ENCODE results near the gene LIMS2. TPM values are rescaled to one million over a fixed set of nuclear protein-coding genes. Genes with fewer than 3 reads are reported as not detected.

LIMS2 gene
- total RNA-seq, 2 donors from 2014 or later, result 210 to 235 TPM

DNA sequence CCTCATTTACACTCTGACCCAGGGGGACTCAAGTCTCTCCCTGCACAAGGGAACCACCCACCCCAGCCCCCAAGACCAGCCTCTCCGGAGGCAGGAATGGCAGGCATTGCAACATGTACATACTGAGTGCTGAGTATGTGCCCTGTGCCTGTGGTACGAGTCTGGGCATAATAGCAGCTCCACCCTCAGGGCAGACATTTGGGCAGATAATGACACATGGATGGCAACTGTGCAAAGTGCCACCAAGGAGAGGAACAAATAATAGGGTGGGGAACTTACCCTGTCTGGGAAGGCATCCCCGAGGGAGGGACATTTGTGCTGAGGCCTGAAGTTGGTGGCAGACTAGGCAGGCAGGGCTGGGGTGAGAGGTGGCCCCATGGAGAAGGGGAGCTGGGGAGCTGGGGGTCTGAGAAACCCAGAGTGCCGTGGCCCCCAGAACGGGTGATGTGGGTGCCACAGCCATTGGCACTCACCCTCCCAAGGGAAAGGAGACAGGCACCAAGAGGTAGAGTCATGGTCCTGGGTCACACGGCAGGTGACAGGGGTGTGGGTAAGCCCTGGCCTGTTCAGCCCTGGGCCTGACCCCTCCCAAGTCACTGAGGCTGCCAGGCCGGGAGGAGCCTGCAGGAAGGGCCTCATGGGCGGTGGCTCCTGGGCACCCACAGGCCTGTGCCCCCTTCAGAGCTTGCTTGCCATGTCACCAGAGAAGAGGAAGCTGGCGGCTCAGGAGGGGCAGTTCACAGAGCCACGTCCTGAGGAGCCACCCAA, 45.0 kb downstream of the LIMS2 start:
- DNase-seq (ENCODE audit: low spot score), result no peak
- intact Hi-C loops (cut with DNase I), result no loop called here

DNA sequence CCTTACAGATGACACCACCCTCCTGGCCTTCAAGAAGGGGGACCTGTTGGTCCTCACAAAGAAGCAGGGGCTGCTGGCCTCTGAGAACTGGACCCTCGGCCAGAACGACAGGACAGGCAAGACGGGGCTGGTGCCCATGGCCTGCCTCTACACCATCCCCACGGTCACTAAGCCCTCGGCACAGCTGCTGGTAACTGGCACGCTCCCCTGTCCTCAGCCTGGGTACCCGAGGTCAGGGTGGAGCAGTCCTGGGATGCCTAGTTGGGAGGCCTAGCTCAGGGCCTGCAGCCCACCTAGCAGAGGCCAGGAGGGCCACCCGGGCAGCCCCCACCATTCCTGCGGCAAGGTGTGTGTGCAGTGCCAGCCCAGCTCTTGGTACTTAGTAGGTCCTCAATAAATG, 45.7 kb downstream of the LIMS2 start:
- no peak for DNase-seq (ENCODE audit: low spot score)
- intact Hi-C loops (cut with DNase I), result no loop called here

DNA sequence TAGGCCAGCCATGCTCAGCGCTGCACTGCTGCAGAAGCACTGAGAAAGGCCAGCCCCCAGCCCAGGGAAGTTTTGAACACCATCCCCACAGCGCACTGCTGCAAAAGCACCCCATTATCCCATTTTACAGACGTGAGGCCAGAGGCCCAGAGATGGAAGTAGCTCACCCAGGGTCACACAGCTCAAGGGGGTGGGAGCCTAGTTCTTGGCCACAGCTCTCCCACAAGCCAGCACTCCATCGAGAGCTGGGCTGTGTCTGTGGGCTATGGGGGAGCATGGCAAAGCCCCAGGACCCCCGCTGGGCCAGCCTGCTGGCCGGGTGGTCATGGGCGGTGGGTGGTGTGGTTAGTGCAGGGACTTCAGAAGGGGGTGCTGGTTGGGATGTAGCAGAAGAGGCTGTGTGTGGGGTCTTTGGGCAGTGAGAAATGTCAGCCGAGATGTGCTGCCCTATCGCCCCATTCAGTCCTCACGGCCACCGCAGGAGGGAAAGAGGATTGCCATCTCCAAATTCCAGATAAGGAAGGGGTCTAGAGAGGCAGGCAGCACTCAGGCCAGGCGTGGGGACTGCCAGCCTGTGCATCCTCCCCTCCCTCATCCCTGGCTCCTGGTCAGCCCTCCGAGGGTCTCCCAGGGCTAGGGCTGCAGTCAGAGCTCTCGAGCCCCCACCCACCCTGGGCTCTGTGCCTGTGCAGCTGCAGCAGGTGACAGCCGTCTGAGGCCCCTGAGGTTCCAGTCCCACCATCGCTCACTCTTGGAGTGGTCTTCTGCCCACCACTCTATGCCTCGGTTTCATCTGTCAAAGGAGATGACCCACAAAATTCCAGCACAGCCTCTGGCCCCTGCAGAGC, 46.3 kb downstream of the LIMS2 start:
- no peak for DNase-seq (ENCODE audit: low spot score)
- intact Hi-C loops (cut with DNase I), result no loop called here

DNA sequence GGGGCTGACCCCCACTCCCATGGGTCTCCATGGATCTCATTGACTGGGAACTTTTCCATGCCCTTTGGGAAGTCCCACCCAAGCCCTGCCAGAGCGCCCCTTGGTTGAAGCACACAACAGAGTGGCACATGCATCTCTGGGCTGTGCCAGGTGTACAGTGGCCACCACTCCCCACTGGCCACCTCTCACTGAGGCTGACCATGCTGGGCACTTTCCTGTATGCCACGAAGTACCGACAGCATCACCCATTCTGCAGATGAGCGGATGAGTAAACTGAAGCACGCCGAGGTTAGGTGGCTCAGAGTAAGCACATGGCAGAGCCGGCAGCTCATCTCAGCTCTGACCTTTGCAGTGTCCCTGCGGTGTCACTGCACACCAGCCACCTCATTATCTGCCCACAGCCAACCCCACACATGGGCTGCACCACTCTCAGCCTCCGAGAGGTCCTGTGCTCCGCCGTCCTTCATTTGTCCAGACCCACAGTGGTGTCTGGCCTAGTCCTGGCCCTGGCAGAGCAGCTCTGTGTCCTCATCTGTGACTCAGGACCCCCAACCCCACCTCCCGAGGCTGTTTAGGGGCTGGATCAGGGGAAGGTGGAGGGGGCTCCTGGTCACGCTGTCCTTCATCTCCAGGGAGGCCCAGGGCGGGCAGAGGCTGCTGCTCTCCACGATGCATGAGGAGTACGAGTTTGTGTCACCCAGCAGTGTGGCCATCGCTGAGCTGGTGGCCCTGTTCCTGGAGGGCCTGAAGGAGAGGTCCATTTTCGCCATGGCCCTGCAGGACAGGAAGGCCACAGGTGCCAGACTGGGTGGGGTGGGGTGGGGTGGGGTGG, 47.4 kb downstream of the LIMS2 start:
- intact Hi-C loops (cut with DNase I), result no loop called here
- no peak for DNase-seq (ENCODE audit: low spot score)

DNA sequence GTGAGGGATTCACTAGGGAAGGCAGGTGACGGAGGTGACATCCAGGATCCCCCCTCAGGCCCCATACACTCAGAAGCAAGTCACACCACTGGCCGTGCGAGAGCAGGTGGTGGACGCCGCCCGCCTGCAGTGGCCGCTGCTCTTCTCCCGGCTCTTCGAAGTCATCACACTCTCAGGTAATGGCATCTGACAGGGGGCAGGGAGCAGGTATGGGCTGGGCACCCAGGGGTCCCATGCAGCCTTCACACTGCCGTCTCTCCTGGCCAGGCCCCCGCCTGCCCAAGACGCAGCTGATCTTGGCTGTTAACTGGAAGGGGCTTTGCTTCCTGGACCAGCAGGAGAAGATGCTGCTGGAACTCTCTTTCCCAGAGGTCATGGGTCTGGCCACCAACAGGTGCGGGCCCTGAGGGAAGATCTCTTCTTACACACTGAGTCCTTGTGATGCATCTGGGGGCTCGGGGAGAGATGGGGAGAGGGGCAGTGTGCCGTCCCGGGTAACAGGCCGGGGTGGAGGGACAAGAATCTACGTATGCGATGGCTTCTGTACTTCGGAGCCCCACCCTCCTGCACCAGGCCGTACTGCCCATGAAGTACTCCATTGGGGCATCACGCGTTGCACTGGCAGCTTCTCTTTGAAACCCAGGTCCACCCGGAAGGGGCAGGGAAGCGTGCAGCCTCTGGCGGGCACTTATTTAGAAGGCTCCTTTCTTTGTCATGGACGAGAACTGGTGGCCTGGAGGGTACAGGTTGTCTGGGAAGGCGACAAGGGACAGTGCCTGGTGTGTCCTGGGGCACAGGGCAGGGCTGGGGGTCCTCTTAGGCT, 48.2 kb downstream of the LIMS2 start:
- peak; percentile 79 for DNase-seq (ENCODE audit: low spot score)
- intact Hi-C loops (cut with DNase I), result no loop called here

DNA sequence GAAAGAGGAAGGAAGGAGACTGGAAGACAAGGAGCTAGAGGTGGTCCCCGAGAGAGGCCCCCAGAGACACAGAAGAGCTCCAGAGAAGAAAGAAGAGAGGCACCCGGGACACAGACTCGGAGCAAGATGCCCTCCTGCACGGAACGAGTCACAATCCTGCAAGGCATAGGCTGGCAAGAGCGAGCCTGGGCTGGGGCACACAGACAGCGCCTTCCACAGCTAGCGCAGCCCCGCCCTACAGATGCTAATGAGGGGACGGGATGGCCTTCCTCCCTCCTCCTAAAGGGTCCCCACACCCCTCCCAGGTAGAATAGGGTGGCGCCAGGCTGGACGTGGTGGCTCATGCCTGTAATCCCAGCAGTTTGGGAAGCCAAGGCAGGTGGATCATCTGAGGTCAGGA, 49.2 kb downstream of the LIMS2 start:
- DNase-seq (ENCODE audit: low spot score), result peak; percentile 59
- intact Hi-C loops (cut with DNase I), result no loop called here

DNA sequence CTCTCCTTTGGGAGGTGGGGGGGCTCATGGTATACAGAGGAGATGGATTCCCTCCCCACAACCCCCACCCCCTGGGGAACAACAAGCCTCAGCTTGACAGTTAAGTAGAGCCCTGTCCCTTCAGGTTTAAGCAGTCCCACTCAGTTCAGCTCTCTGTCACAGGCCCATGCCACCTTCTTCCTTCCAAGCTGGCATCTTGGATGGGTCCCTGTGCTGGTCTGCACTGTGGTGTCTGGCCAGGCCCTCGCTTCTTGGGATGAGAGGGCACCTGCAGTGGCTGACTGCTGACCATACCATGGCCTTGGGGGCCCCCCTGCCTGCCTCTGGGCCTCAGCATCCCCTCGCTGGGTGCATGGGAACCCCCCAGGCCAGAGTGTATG, 49.8 kb downstream of the LIMS2 start:
- no peak for DNase-seq (ENCODE audit: low spot score)
- intact Hi-C loops (cut with DNase I), result no loop called here

DNA sequence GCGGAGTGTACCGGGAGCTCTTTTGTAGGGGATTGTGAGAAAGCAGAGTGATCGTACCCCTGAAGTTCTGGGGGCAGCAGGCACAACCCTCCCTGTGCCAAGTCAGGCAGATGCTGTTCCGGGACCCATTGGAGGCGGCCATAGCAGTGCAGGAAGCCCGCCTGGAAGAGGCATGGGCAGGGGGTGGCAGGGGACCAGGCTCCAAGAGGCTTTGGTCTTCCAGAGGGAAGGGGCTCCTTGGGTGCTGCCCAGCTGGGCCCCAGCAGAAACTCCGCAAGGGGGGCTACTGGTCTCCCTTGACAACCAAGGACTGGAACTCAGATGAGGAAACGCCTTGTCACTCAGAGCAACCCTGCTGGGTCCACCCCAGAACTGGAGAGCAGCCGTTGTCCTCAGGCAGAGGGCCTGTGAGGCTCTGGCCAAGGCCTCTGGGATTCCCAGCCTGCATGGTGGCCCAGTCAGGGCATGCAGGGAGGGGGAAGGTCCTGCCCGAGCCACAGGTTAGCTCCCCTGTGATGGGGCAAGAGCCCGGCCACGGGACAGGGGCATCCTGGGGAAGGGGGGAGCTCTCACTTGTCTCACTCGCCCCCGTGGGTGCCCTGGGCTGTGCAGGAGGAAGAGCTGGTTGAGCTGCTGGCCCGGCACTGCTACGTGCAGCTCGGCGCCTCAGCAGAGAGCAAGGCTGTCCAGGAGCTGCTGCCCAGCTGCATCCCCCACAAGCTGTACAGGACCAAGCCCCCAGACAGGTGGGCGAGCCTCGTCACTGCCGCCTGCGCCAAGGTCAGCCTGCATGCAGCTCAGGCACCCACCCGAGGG, 50.4 kb downstream of the LIMS2 start:
- intact Hi-C loops (cut with DNase I), result no loop called here
- peak; percentile 71 for DNase-seq (ENCODE audit: low spot score)

DNA sequence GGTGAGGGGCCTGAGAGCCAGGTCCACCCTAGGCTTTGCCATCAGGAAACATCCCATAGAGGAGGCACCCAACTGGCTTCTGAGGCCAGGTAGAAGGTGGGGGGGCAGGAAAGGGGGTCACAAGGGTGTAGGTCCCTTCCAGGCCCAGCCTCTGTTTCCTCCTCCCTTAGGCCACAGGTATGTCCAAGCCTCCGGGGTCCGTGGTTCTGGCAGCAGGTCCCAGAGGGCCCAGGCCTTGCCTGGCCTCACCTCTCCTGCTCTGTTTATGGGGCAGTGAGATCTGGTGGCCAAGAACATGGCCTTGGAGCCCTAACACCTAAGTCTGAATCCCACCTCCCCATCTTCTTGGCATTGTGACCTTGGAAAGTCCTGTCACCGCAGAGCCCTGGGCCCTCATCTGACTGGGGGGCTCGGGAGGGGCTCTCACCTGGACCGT, 51.0 kb downstream of the LIMS2 start:
- intact Hi-C loops (cut with DNase I), result no loop called here
- DNase-seq (ENCODE audit: low spot score), result no peak

DNA sequence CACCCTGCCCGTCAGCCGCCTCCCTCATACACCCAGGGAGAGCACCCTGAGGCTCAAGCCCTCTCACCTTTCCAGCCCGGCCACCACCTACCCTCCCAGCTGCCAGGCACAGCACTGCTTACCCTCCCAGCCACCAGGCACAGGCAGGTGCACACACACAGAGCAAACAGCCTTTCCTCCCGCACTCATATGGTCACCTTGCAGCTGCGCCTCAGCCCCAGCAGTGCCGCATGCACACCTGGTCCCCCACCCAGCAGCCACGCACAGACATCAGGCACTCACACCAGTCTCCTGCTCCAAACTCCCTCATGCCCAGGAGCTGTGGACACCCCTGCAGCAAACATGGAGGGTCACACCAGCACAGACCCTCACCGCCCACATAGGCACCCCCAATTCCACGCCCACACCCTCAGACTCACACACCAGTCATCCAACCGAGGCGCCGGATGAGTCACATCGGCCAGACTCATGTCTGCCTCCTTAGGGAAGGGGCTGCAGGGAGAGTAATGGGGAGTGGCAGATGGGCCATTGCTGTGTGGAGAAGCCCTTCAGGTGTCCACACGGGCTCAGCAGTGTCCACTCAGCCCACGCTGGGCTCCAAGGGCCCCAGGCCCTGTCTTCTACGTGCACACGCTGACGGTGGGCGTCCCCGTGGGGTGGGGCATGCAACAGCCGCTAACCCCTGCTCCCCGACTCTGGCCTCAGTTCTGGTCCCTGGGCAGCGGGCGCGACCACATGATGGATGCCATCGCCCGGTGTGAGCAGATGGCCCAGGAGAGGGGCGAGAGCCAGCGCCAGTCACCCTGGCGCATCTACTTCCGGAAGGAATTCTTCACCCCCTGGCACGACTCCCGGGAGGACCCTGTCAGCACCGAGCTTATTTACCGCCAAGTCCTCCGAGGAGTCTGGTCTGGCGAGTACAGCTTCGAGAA, 51.7 kb downstream of the LIMS2 start:
- peak; percentile 76 for DNase-seq (ENCODE audit: low spot score)
- intact Hi-C loops (cut with DNase I), result no loop called here

DNA sequence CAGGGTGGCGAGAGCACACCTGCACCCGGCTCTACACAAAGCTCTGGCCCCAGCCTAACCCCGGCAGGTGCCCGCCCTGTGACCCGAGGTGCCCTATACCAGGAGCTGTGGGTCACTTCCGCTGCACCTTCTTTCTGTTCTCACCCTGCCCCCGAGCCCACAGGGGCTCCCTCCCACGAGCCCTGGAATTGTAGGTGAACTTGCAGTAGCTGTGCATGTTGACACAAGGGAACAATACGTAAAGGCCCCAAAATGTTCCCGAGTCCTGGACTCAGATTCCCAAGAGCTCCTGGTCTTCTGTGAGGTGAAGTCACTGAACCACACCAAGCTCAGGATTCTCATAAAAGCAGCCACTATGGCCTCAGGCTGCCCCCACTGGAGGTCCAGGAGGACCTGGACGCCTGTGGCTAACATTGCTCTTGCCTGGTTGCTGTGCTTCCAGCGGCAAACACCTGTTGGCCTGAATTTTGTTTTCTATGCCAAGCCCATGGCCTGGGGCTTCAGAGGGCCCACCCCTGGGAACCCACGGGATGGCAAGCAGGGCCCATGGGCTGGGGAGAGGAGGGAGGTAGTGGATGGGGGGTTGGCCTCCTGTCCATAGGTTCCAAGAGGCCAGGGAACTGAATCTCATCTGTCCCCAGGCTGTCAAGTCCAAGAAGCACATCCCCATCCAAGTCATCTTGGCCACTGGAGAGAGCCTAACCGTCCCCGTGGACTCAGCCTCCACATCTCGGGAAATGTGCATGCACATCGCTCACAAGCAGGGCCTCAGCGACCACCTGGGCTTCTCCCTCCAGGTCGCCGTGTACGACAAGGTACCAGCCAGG, 52.6 kb downstream of the LIMS2 start:
- intact Hi-C loops (cut with DNase I), result no loop called here
- peak; percentile 70 for DNase-seq (ENCODE audit: low spot score)

DNA sequence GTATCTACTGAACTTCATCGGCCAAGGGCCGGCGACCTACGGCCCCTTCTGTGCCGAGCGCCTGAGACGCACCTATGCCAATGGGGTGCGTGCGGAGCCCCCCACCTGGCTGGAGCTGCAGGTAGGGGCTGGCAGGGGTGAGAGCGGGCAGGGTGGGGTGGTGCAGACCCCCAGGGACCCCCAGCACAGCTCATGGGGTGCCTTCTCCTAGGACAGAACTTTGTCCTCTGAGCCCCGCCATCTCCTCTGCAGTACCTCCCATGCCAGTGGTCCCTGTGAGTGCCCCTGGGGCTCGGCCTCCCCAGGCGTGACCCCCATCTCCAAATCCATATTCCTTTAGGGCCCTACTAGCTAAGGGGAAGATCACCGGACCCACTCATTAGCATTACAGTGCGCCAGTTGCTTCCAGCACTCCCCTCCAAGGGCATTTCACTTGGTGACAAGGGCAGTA, 53.3 kb downstream of the LIMS2 start:
- intact Hi-C loops (cut with DNase I), result no loop called here
- peak; percentile 66 for DNase-seq (ENCODE audit: low spot score)

DNA sequence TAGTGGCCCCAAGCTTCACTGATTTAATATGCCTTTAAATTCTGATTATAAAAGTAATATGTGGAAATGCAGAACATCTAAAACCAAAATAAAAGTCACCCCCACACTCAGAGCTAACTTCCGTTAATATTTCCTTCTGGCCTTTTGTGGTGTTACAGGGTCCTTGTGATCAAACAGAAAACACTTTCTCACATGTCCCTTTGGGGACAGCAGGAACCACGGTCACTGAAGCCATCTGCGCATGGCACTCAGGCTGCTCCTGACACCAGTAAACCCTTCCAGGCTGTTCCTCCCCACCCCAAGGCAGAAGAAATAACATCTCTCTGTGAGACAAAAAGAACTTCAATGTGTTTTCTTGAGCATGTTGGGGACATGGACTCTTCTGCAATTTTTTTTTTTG, 54.5 kb downstream of the LIMS2 start:
- peak; percentile 40 for DNase-seq (ENCODE audit: low spot score)
- intact Hi-C loops (cut with DNase I), result no loop called here

DNA sequence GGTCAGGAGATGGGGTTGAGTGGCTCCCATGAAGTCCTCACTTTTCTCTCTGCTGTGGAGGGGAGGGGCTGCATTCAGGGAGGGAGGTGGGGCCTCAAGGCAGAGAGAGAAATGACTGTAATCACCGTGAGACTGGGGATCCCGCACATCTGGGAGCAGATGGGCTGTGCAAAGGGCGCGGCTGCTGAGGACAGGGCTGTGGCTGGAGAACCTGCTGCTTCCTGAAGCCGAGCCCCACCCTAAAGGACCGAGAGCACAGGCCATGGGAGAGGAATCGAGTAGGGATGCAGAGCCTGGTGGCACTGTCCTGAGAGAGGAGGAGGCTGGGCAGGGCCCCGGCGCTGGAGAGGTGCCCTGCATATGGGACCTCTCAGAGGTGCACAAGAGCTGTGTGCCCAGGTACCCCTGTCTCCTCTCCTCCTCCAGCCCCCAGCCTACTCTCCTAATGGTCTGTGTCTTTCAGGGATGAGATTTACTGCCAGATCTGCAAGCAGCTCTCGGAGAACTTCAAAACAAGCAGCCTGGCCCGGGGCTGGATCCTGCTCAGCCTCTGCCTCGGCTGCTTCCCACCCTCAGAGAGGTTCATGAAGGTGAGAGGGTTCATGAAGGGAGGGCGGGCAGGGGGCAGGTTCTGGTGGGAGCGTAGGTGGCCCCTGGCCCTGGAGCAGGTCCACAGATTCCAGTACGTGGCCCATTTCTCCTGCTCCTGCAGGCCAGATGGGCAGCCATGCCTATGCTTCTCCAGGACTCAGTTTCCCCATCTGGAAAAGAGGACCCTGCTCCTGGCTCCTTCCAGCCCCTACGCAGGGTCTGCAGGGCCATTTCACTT, 55.2 kb downstream of the LIMS2 start:
- intact Hi-C loops (cut with DNase I), result no loop called here
- peak; percentile 69 for DNase-seq (ENCODE audit: low spot score)

DNA sequence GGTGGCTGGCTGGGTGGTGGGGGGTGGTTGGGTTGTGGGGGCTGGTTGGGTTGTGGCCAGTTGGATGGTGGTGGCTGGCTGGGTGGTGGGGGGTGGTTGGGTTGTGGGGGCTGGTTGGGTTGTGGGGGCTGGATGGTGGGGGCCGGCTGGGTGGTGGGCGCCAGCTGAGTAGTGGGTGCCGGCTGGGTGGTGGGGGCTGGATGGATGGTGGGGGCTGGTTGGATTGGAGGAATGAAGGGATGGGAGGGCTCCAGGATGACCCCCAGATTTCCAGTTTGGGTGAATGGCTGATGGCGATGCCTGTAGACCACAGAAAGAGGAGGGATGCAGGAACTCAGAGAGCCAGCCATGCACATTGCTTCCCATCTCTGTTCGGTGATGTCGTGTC, 56.1 kb downstream of the LIMS2 start:
- DNase-seq (ENCODE audit: low spot score), result no peak
- intact Hi-C loops (cut with DNase I), result no loop called here
